ENCODE measurements around the gene CFAP73.

- TF ChIP-seq CTCF (IDR thresholded peaks at IDR 0.05; ENCODE audit: low read depth, low read length) (no peak), POLR2A (IDR thresholded peaks at IDR 0.05; ENCODE audit: extremely low read depth, insufficient read length) (no peak), MYC (IDR thresholded peaks at IDR 0.05; ENCODE audit: low read depth, low read length) (no peak)
These were observed 40.2 kb upstream of the CFAP73 start for GRCh38 chr12:113109360-113109759.
